Keratinocyte (primary cell): Measurements from ENCODE around the gene DPF3.

Experiments used
- EZH2 ChIP-seq: IDR thresholded peaks from one replicate; pipeline ENCODE4 v1.6.1; 2012; ENCODE audit warnings: inconsistent platforms, mild to moderate bottlenecking, low read length, moderate library complexity
- TF ChIP-seq, protein P1 (sequence below), 3 experiments: IDR thresholded peaks in 1 of 3; conservative IDR thresholded peaks in 1 of 3; optimal IDR thresholded peaks in 1 of 3; 2 replicates in 2 of 3; 3 replicates in 1 of 3; pipeline versions ENCODE3 to v1.5.1; 2011; ENCODE audit warnings: low read length in 3 of 3, mild to moderate bottlenecking in 3 of 3, moderate library complexity in 2 of 3, control low read depth in 1 of 3, inconsistent platforms in 1 of 3; ENCODE audit not compliant: insufficient read depth in 2 of 3; ENCODE audit errors: extremely low read depth in 1 of 3

DNA sequence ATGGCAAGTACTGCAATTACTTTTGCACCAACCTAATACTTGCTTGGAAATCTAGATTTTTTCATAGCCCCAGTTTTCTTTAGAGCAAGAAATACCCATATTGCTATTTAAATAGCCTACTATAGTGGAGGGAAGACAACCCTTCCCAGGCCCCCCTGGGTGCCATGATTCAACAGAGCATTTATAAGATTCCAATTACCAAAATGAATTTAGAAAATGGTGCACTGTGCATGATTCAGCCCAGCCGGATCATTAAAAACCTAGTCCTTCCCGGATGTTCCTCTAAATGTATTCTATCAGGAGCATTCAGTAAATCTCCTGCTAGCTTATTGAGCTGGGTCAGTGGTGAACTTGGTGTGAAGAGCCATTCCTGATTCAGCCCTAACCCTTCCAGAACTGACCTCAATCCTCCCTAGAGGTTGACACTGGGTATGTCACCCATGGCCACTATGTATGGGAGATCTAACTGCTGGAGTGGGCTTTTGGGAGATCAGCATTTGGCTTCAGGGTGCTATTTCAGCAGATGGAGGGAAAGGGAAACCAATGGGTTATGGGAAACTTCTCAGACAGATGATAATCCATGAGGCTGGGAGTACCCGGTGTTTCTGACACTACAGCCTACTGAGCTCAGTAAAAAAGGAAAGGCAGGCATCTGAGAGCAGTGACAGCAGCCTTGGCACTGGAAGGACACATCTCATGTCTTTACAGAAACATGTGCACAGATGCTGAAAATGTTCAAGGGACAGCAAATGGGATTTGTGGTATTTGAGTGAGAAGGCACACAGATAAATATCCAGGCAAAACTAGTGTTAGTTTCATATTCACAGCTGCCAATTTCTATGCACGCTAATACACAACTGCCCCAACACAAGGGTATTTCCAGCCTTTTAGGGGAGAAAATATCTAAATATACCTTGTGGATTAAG is 258.9 kb downstream of the DPF3 start:
- TF ChIP-seq, protein P1, sequence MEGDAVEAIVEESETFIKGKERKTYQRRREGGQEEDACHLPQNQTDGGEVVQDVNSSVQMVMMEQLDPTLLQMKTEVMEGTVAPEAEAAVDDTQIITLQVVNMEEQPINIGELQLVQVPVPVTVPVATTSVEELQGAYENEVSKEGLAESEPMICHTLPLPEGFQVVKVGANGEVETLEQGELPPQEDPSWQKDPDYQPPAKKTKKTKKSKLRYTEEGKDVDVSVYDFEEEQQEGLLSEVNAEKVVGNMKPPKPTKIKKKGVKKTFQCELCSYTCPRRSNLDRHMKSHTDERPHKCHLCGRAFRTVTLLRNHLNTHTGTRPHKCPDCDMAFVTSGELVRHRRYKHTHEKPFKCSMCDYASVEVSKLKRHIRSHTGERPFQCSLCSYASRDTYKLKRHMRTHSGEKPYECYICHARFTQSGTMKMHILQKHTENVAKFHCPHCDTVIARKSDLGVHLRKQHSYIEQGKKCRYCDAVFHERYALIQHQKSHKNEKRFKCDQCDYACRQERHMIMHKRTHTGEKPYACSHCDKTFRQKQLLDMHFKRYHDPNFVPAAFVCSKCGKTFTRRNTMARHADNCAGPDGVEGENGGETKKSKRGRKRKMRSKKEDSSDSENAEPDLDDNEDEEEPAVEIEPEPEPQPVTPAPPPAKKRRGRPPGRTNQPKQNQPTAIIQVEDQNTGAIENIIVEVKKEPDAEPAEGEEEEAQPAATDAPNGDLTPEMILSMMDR (optimal IDR thresholded peaks at IDR 0.05 in 1 of 3, IDR thresholded peaks at IDR 0.05 in 1 of 3, conservative IDR thresholded peaks at IDR 0.05 in 1 of 3; ENCODE audit: extremely low read depth in 1 of 3, insufficient read depth in 2 of 3, low read length in 3 of 3): no peak
- no peak for TF ChIP-seq EZH2
